Activated CD8-positive, alpha-beta T cell treated with anti-CD3 and anti-CD28 coated beads for 36 hours (primary cell): ENCODE data around the gene AUTS2. TPM values are rescaled to one million over a fixed set of nuclear protein-coding genes. Genes with fewer than 3 reads are reported as not detected.

Experiments
- ATAC-seq: fragments of 200-7000 bp; cut with Tn5 transposase; one replicate; pipeline ENCODE4 v1.10.0; 2021; ENCODE audit warnings: mild to moderate bottlenecking, moderate library complexity
- CTCF ChIA-PET: fragments of 350-600 bp; sonication (Branson Sonifier 250); formaldehyde crosslinking; loops from one replicate; lab custom pipeline; 2021; ENCODE audit warnings: antibody characterized with exemption; lab: Charles Lee
- POLR2A ChIA-PET: fragments of 350-600 bp; sonication (Branson Sonifier 250); formaldehyde crosslinking; loops from one replicate; lab custom pipeline; 2021; ENCODE audit warnings: antibody characterized with exemption; lab: Charles Lee
- DNase-seq: peaks from one replicate; pipeline ENCODE4 v3.0.0-alpha.2; 2020
- H3K27ac Mint-ChIP-seq: one replicate; pipeline ENCODE4 v1.8.0; 2021; ENCODE audit warnings: mild to moderate bottlenecking, mixed read lengths
- H3K27me3 Mint-ChIP-seq: one replicate; pipeline ENCODE4 v1.8.0; 2021; ENCODE audit warnings: mixed read lengths
- H3K36me3 Mint-ChIP-seq: one replicate; pipeline ENCODE4 v1.8.0; 2021; ENCODE audit warnings: low read depth, mixed read lengths
- H3K4me1 Mint-ChIP-seq: one replicate; pipeline ENCODE4 v1.8.0; 2021; ENCODE audit warnings: low read depth, mixed read lengths
- H3K4me3 Mint-ChIP-seq: one replicate; pipeline ENCODE4 v1.8.0; 2021; ENCODE audit warnings: mild to moderate bottlenecking, moderate library complexity, mixed read lengths
- H3K9me3 Mint-ChIP-seq: one replicate; pipeline ENCODE4 v1.8.0; 2021; ENCODE audit warnings: mixed read lengths
- CTCF ChIP-seq: fragments of 200-600 bp; IDR thresholded peaks from one replicate; pipeline ENCODE4 v1.8.0; 2022; ENCODE audit warnings: antibody characterized with exemption, mild to moderate bottlenecking
- intact Hi-C: fragments of 100-400 bp; cut with micrococcal nuclease; formaldehyde crosslinking; loops from one replicate; pipeline ENCODE4 v1.10.0; 2022
- total RNA-seq, 2 experiments: library from RNA; stranded (reverse); gene quantifications; one replicate each; pipeline ENCODE4 v1.2.3, GENCODE V29; 2021

Gene AUTS2
- total RNA-seq, 2 experiments from 2014 or later: 3.1 to 3.3 TPM

- H3K27me3 Mint-ChIP-seq: peaks cover 35% of the 10 kb centered on the region
- no peak overlapping the region for H3K4me3 Mint-ChIP-seq
- ChIA-PET POLR2A (no interaction called here), CTCF (no interaction called here)
- TF ChIP-seq CTCF: no peak
- H3K27ac Mint-ChIP-seq: no peak overlapping the region
- no peaks in the 10 kb centered on the region for H3K36me3 Mint-ChIP-seq
- ATAC-seq (no peak), DNase-seq (no peak)
- intact Hi-C loops: no loop called here
- H3K9me3 Mint-ChIP-seq: no peaks in the 10 kb centered on the region
- H3K4me1 Mint-ChIP-seq: peaks cover 11% of the 10 kb centered on the region
These were observed 2.9 kb upstream of the AUTS2 start for GRCh38 chr7:69595415-69595814.

- intact Hi-C loops: no loop called here
- H3K27me3 Mint-ChIP-seq: peaks cover 33% of the 10 kb centered on the region
- H3K27ac Mint-ChIP-seq: no peak overlapping the region
- ChIA-PET CTCF (no interaction called here), POLR2A (interaction anchor here (1.1 kb wide), 1 partner anchor 20 kb away, joined by 3 read pairs; no protein-coding TSS in a partner anchor)
- H3K4me3 Mint-ChIP-seq: no peak overlapping the region
- H3K9me3 Mint-ChIP-seq: no peaks in the 10 kb centered on the region
- no peak for DNase-seq
- no peak for TF ChIP-seq CTCF
- H3K4me1 Mint-ChIP-seq: peaks cover 11% of the 10 kb centered on the region
- no peaks in the 10 kb centered on the region for H3K36me3 Mint-ChIP-seq
- no peak for ATAC-seq
These were observed 2.2 kb upstream of the AUTS2 start for GRCh38 chr7:69596056-69596455.

GRCh38 chr7:69596723-69597277 lies 1.5 kb upstream of the AUTS2 start:
- CTCF ChIA-PET: no interaction called here

GRCh38 chr7:69597278-69598076 lies 798 bp upstream of the AUTS2 start:
- Mint-ChIP-seq H3K27ac (no peak overlapping the region), H3K27me3 (peaks cover 31% of the 10 kb centered on the region), H3K9me3 (no peaks in the 10 kb centered on the region), H3K36me3 (no peaks in the 10 kb centered on the region), H3K4me1 (peaks cover 11% of the 10 kb centered on the region), H3K4me3 (peak overlapping the region; percentile 37)
- TF ChIP-seq CTCF: no peak
- ChIA-PET POLR2A (interaction anchor here (1.1 kb wide), 1 partner anchor 21 kb away, joined by 3 read pairs; no protein-coding TSS in a partner anchor), CTCF (no interaction called here)
- DNase-seq (peak; percentile 8), ATAC-seq (peak; percentile 15)
- intact Hi-C loops: no loop called here

More at GRCh38 chr7:69596723-69597277, 1.5 kb upstream of the AUTS2 start:
- H3K9me3 Mint-ChIP-seq: no peaks in the 10 kb centered on the region
- intact Hi-C loops: no loop called here
- H3K36me3 Mint-ChIP-seq: no peaks in the 10 kb centered on the region
- peak overlapping the region; percentile 37 for H3K4me3 Mint-ChIP-seq
- no peak for ATAC-seq
- no peak overlapping the region for H3K27ac Mint-ChIP-seq
- DNase-seq: no peak
- no peak for TF ChIP-seq CTCF
- POLR2A ChIA-PET: interaction anchor here (1.1 kb wide), 1 partner anchor 20 kb away, joined by 3 read pairs; no protein-coding TSS in a partner anchor
- peaks cover 11% of the 10 kb centered on the region for H3K4me1 Mint-ChIP-seq
- H3K27me3 Mint-ChIP-seq: peaks cover 33% of the 10 kb centered on the region
